T-helper 1 cell treated with Interleukin-12 subunit alpha and Interleukin-12 subunit beta and Interleukin-4 antibody, amounts not matched to agents 30 μg/mL and 1 μg/mL, for 36 hours (primary cell): ENCODE data around the gene GALNT18.

Experiments
- H3K27ac Mint-ChIP-seq: one replicate; pipeline ENCODE4 v1.8.0; 2021; ENCODE audit warnings: mild to moderate bottlenecking, mixed read lengths
- H3K27me3 Mint-ChIP-seq: one replicate; pipeline ENCODE4 v1.8.0; 2021; ENCODE audit warnings: low read depth, mixed read lengths
- H3K36me3 Mint-ChIP-seq: one replicate; pipeline ENCODE4 v1.8.0; 2021; ENCODE audit warnings: low read depth, mixed read lengths
- H3K4me1 Mint-ChIP-seq: one replicate; pipeline ENCODE4 v1.8.0; 2021; ENCODE audit warnings: low read depth, mixed read lengths
- H3K4me3 Mint-ChIP-seq: one replicate; pipeline ENCODE4 v1.8.0; 2021; ENCODE audit warnings: mild to moderate bottlenecking, moderate library complexity, mixed read lengths
- H3K9me3 Mint-ChIP-seq: one replicate; pipeline ENCODE4 v1.8.0; 2021; ENCODE audit warnings: mixed read lengths

GALNT18 gene

DNA sequence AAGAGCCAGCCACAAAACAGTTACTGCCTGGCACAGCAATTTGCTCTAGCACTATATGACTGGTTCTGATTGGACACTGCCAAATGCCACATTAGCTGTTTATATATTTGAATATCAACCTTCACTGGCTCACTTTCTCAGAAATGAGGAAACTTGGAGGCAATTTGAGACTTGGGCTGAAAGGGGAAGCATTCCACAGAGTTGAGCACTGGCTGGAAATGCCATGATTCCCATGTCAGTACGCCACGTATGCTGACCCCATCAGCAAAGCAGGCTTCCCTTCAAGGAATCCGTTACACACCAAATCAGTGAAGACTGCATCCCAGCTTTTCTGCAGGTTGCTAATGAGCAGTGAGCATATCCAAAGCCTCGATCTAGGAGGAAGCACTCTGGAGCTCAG lies 34.7 kb downstream of the GALNT18 start:
- H3K36me3 Mint-ChIP-seq: no peaks in the 10 kb centered on the region
- no peaks in the 10 kb centered on the region for H3K27me3 Mint-ChIP-seq
- no peak overlapping the region for H3K27ac Mint-ChIP-seq
- no peak overlapping the region for H3K4me3 Mint-ChIP-seq
- H3K4me1 Mint-ChIP-seq: no peaks in the 10 kb centered on the region
- no peaks in the 10 kb centered on the region for H3K9me3 Mint-ChIP-seq

DNA sequence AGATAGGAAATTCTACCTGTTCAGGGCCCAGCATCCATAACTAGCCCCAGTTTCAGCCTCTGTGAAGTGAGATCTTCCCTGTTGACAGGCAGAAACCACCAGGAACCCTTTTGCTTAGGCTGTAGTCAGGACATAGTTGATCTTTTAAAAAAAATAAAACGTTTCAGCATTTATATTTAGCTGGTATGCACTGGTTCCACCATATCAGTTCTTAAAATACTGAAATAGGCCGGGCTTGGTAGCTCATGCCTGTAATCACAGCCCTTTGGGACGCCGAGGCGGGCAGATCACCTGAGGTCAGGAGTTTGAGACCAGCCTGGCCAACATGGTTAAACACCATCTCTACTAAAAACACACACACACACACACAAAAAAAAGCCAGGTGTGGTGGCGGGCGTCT lies 35.3 kb downstream of the GALNT18 start:
- H3K27ac Mint-ChIP-seq: no peak overlapping the region

DNA sequence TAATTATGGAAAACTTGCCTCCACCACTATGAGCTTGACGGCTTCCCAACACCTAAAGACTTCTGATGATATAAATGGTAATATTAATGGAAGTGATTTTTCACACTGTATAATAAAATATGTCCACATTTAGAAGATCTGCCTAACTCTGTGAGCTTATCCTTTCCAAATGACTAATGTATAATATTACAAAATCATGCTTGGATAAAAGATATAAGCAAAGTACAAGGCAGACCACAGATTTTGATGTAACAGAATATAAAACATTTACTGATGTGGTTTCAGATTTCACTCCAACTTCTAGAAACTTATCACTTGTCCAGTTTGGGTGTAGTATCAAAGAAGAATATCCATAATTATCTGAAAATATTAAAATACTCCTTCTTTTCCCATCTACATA lies 36.9 kb downstream of the GALNT18 start:
- Mint-ChIP-seq H3K9me3 (no peaks in the 10 kb centered on the region), H3K36me3 (no peaks in the 10 kb centered on the region), H3K4me3 (no peak overlapping the region), H3K4me1 (no peaks in the 10 kb centered on the region), H3K27me3 (no peaks in the 10 kb centered on the region), H3K27ac (no peak overlapping the region)

More for the DNA sequence above, 35.3 kb downstream of the GALNT18 start:
- H3K36me3 Mint-ChIP-seq: no peaks in the 10 kb centered on the region
- H3K9me3 Mint-ChIP-seq: no peaks in the 10 kb centered on the region
- H3K4me1 Mint-ChIP-seq: no peaks in the 10 kb centered on the region
- no peaks in the 10 kb centered on the region for H3K27me3 Mint-ChIP-seq
- no peak overlapping the region for H3K4me3 Mint-ChIP-seq

DNA sequence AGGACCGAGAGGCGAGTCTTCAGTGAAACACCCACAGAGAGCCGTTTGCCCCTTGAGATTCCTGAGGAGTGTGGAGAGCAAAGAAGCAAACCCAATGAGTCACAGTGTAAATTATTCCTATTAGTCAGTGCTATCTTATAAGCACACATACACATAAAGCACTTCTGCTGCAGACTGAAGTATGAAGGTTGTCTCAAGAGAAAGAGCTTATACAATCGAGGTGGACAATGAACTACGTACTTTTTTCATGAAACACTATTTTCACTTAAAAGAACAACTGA lies 37.3 kb downstream of the GALNT18 start:
- Mint-ChIP-seq H3K36me3 (no peaks in the 10 kb centered on the region), H3K27me3 (no peaks in the 10 kb centered on the region), H3K9me3 (no peaks in the 10 kb centered on the region), H3K4me3 (no peak overlapping the region), H3K4me1 (no peaks in the 10 kb centered on the region), H3K27ac (no peak overlapping the region)

DNA sequence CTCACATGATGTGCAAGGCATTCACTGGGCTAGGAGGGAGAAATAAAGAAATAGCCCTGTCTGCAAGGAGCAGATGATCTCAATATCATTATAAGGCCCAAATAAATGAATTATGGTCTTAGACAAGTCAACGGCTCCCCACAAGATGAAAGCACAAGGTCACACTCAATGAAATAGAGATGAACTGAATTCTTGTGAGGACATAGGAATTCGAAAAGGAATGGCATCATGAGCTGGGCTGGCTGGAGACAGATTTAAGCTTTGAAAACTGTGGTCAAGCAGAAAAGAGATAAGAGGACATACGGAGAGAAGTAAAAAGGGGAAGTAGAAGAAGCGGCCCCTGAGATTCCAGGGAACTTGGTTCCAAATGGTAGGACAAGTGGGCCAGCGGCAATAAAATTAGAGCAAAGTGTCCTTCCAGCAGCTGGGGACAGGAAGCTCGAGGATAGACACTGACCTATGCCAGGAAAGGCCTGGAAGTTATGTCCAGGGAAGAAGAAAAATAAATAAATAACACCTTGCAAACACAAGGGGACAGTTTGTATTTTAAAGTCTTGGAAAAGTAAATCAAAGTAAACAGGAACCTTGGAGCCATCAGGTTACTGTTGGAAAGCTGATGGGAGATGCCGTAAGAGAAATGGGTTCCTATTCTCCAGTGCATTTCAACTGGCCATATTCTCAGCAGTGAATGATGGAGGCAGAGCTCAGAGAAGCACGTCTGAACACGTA lies 37.8 kb downstream of the GALNT18 start:
- H3K4me3 Mint-ChIP-seq: no peak overlapping the region
- H3K9me3 Mint-ChIP-seq: no peaks in the 10 kb centered on the region
- H3K27me3 Mint-ChIP-seq: no peaks in the 10 kb centered on the region
- H3K27ac Mint-ChIP-seq: no peak overlapping the region
- no peaks in the 10 kb centered on the region for H3K36me3 Mint-ChIP-seq
- no peaks in the 10 kb centered on the region for H3K4me1 Mint-ChIP-seq

DNA sequence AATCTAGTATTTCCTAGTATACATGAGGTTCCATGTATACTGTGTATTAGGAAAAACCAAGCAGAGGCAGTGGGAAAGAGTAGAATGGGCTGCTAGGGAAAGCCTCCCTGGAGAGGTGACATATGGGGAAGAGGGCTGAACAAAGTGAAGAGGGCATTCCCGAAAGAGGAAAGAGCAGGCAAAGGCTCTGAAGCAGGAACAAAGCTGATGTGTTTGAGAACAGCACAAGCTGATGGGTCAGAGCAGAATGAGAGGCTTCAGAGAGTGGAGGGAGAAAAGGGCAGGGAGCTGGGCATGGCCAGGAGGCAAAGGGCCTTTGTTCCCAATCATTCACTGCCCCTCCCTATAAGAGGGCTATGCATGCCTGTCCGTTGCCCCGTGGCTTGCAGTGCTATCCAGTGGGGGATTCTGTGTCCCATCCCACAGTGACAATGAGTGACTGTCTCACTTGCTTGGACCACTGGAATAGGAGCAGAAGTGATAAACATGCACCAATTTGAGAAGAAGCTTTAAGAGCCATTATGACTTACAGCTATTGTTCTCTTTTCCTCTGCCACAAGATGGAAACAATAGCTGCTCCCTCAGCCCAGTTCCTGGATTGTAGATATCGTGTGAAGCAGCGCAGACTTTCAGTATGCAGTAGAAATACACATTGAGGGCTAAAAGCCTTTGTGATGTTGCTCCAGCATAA lies 39.6 kb downstream of the GALNT18 start:
- Mint-ChIP-seq H3K4me3 (no peak overlapping the region), H3K9me3 (no peaks in the 10 kb centered on the region), H3K36me3 (no peaks in the 10 kb centered on the region), H3K4me1 (no peaks in the 10 kb centered on the region), H3K27me3 (no peaks in the 10 kb centered on the region), H3K27ac (no peak overlapping the region)

DNA sequence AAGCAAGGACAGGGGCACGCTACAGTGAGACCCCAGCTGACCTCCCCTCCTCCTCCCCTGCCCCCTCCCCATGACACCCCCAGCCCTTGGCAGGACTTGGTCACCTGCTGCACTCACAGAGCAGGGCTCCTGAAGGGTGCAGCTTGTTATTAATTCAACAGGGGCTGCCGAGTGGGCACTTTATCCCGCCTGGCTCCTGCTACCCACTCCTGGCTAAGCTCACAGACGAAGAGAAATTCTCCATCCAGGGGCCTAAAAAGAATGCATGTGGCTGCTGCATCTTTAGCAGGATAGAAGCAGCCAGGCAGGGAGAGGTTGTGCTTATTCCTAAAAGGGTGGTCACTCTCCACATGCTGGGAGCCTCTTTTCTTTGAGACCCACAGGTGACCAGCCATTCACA lies 40.3 kb downstream of the GALNT18 start:
- Mint-ChIP-seq H3K36me3 (no peaks in the 10 kb centered on the region), H3K27me3 (no peaks in the 10 kb centered on the region)

DNA sequence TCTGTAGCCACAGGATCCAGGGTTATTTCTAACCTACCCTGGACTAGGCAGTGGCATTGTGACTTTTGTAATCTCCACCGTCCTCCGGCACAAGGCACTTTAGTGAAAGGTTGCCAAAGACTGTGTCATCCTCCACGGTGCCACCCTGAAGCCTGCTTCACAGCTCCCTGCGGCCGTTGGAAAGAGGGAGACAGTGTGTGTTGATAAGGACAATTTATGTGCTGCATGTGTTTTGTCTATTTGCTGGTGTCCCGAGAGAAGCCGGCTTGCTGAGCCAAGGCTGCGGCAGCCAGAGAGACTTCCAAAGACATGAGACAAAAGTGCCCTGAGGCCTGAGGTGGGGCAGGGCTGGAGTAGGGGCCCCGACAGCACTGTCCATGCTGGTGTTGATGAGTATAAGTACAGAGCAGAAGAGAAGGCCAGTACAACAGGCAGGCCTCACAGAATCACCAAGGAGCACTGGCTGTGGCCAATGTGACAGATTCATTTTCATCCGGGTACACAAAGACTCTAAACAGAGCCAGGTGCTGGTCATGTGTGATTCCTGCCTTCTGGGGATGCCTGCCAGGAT lies 40.9 kb downstream of the GALNT18 start:
- Mint-ChIP-seq H3K4me3 (no peak overlapping the region), H3K36me3 (no peaks in the 10 kb centered on the region), H3K27me3 (no peaks in the 10 kb centered on the region)

More for the DNA sequence above, 40.3 kb downstream of the GALNT18 start:
- Mint-ChIP-seq H3K4me3 (no peak overlapping the region), H3K4me1 (no peaks in the 10 kb centered on the region), H3K9me3 (no peaks in the 10 kb centered on the region), H3K27ac (no peak overlapping the region)

DNA sequence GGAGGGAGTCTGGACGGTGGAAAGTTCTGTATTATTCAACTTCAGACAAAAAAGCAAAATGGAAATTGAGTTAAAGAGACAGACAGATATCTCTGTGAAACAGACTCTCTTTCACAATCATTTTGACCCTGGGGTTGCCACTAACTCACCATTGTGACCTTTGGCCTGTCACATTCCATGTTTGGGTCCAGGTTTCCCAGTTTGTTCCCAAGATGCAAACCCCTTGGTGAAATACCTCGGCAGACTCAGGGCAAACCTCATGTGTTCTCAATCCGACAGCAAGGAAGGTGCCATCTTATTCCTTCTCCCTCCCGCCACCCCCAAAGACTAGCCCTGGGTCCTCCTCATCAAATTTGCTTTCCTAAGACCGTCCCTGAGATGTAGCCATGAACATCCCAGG lies 41.8 kb downstream of the GALNT18 start:
- no peak overlapping the region for H3K4me3 Mint-ChIP-seq
- H3K36me3 Mint-ChIP-seq: no peaks in the 10 kb centered on the region
- H3K4me1 Mint-ChIP-seq: no peaks in the 10 kb centered on the region
- no peaks in the 10 kb centered on the region for H3K27me3 Mint-ChIP-seq
- H3K27ac Mint-ChIP-seq: no peak overlapping the region
- no peaks in the 10 kb centered on the region for H3K9me3 Mint-ChIP-seq

More for the DNA sequence above, 40.9 kb downstream of the GALNT18 start:
- no peaks in the 10 kb centered on the region for H3K9me3 Mint-ChIP-seq
- no peak overlapping the region for H3K27ac Mint-ChIP-seq
- no peaks in the 10 kb centered on the region for H3K4me1 Mint-ChIP-seq

DNA sequence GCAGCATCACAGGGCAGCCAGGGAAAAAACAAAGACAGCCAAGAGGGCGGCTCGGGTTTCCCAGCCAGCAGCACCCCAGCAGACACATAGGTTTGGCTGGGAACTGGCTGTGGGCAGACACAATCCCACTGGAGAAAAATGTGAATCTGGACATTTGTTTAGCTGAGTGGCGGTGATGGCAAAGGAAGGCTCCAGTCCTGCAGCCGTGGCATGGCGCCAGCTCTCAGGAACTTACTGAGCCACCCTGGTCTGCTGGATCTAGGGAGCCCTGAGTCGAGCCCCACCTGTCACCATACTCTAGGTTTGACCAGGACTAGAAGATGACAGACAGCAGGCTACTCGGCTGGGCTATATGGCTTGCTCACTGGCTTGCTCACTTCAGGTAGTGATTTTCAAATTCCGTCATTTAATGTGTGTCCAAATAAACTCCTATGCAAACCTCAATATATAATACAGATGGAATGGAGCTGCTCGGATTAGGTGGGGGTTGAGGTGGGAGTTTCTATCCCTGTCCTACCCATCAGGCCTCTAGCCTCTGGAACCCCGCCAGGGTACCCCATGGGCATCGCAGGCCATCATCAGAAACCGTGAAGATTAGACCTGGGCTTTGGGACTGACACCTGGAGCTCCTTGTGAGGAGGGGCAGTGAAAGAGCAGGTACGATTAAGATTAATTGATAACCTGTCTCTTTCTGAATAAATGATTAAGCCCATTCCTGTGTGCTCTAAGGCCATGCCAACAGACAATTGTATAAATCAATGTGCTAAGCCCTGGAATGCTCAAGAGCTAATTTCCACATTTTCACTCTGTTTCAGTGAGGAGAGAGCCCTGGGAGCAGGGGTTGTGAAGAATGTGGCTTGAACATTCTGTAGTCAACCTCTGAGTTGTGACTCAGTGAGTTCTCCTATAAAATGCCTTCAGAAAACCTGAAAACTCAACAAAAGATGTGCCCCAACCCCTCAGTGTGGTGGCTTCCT lies 42.5 kb downstream of the GALNT18 start:
- no peak overlapping the region for H3K4me3 Mint-ChIP-seq
- H3K36me3 Mint-ChIP-seq: no peaks in the 10 kb centered on the region
- no peaks in the 10 kb centered on the region for H3K4me1 Mint-ChIP-seq
- no peaks in the 10 kb centered on the region for H3K27me3 Mint-ChIP-seq
- no peak overlapping the region for H3K27ac Mint-ChIP-seq
- H3K9me3 Mint-ChIP-seq: no peaks in the 10 kb centered on the region

DNA sequence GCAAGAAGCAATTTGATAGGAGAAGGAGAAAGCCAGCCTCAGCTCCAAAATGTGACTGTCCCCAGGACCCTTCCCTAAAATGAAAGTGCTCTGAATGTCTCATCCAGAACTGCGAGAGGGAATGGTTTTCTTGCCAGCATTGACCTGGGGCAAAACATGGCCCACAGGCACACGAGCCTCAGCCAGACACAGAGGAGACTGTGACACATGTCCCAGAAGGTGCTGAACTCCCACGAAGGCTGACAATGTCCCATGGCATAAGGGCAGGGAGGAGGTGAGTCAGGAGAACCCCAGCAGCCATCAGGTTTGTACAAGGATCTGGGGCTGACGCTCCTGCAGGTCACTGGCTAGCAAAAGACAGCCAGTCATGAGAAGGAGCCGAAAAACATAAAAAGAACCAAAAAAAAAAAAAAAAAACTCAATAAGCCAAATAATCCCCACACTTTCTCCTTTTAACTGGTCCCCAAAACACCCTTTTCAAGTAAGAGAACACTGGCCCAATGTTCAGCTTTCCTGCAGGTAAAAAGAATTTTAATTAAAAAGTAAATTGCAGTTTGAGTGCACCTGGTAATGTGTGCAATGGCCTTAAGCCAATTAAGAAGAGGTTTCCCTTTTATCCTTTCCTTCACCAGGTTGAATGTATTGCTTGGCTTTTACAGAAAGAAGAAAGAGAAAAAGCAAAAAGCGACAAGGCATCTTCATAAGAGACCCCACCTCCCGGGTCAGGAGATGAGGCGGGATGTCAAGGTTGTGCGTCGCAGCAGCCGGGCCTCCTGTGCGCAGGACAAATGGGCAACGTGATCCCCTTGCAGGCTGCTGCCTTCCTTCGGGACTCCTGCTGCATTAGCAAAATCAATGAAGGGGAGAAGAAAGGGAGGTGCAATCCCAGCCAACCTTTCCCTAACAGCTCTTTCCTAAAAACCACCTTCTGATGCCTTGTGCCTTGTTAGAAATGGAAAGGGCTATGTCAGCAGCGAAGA lies 43.6 kb downstream of the GALNT18 start:
- H3K27ac Mint-ChIP-seq: peak overlapping the region; percentile 14
- no peaks in the 10 kb centered on the region for H3K9me3 Mint-ChIP-seq
- H3K27me3 Mint-ChIP-seq: no peaks in the 10 kb centered on the region
- H3K4me3 Mint-ChIP-seq: no peak overlapping the region
- H3K4me1 Mint-ChIP-seq: no peaks in the 10 kb centered on the region
- H3K36me3 Mint-ChIP-seq: no peaks in the 10 kb centered on the region

DNA sequence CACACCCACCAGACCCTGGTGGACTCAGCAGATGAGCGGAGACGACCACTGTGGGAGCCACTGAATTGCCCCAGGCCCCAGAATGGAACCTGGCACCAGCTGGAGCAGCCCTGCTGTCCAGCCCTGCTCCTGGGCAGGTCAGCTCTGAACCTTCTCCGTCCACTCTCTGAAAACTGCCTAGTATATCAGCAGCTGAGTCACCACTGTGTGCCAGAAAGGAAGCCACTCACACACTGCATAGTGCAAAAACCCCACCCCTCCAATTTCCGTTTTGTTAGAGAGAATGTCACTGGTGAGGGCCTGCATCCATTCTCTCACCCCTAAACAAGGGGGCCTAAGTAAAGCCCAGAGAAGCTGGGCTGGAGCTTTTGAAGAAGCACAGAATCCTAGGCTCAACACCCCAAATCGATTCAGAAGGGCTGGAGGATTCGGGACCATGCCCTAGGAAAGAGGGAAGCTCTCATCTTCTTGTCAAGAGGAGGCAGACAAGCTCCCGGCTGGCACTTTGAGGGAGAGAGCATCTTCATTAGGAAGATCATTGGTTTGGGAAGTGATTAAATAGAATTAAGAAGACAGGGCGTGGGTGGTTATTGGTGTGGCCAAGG lies 44.5 kb downstream of the GALNT18 start:
- H3K36me3 Mint-ChIP-seq: no peaks in the 10 kb centered on the region
- H3K9me3 Mint-ChIP-seq: no peaks in the 10 kb centered on the region
- no peaks in the 10 kb centered on the region for H3K4me1 Mint-ChIP-seq
- H3K4me3 Mint-ChIP-seq: no peak overlapping the region
- H3K27ac Mint-ChIP-seq: peak overlapping the region; percentile 62
- no peaks in the 10 kb centered on the region for H3K27me3 Mint-ChIP-seq
